Stimulated activated CD4-positive, alpha-beta T cell treated with anti-CD3 and anti-CD28 coated beads, Interleukin-4, amount 100 ng/mL, for 4 hours (primary cell): ENCODE results near the gene CNFN.

Source experiments
- DNase-seq, 2 experiments: peaks; one replicate each; pipeline ENCODE4 v3.0.0-alpha.2; 2020

Gene CNFN

GRCh38 chr19:42370626-42371175, 19.4 kb downstream of the CNFN start:
- DNase-seq, result no peak

- no peak for DNase-seq
Observed at GRCh38 chr19:42370068-42370520, 20.0 kb downstream of the CNFN start.

GRCh38 chr19:42369433-42370067, 20.5 kb downstream of the CNFN start:
- DNase-seq, result no peak

- DNase-seq, result no peak
Observed at GRCh38 chr19:42368765-42369164, 21.3 kb downstream of the CNFN start.

GRCh38 chr19:42368360-42368759, 21.7 kb downstream of the CNFN start:
- DNase-seq, result no peak

- no peak for DNase-seq
Observed at GRCh38 chr19:42367929-42368328, 22.2 kb downstream of the CNFN start.

GRCh38 chr19:42366673-42367072, 23.4 kb downstream of the CNFN start:
- no peak for DNase-seq

GRCh38 chr19:42363614-42364346, 26.3 kb downstream of the CNFN start:
- no peak for DNase-seq

- DNase-seq, result no peak
Observed at GRCh38 chr19:42362891-42363440, 27.1 kb downstream of the CNFN start.

GRCh38 chr19:42362342-42362741, 27.8 kb downstream of the CNFN start:
- no peak for DNase-seq

- no peak for DNase-seq
Observed at GRCh38 chr19:42361545-42361910, 28.6 kb downstream of the CNFN start.

- DNase-seq, result no peak
Observed at GRCh38 chr19:42360787-42361544, 29.1 kb downstream of the CNFN start.

- no peak for DNase-seq
Observed at GRCh38 chr19:42357290-42357689, 32.8 kb downstream of the CNFN start.

GRCh38 chr19:42356686-42357085, 33.4 kb downstream of the CNFN start:
- DNase-seq, result no peak

- no peak for DNase-seq
Observed at GRCh38 chr19:42355896-42356295, 34.2 kb downstream of the CNFN start.

GRCh38 chr19:42353341-42354015, 36.6 kb downstream of the CNFN start:
- DNase-seq, result no peak

- DNase-seq, result no peak
Observed at GRCh38 chr19:42352301-42353259, 37.5 kb downstream of the CNFN start.

GRCh38 chr19:42351079-42351735, 38.9 kb downstream of the CNFN start:
- DNase-seq, result no peak

GRCh38 chr19:42350417-42350816, 39.7 kb downstream of the CNFN start:
- DNase-seq, result no peak

- DNase-seq, result no peak
Observed at GRCh38 chr19:42349378-42350107, 40.6 kb downstream of the CNFN start.
